ENCODE results near the gene CTTN. TPM values are rescaled to one million over a fixed set of nuclear protein-coding genes. Genes with fewer than 3 reads are reported as not detected.

CTTN gene
- total and polyA plus RNA-seq, 9 of the 15 experiments (the other 6 are each of a cell fraction or from before 2014, with no cell fraction given): 9.9 to 158 (median 99.7) TPM

DNA sequence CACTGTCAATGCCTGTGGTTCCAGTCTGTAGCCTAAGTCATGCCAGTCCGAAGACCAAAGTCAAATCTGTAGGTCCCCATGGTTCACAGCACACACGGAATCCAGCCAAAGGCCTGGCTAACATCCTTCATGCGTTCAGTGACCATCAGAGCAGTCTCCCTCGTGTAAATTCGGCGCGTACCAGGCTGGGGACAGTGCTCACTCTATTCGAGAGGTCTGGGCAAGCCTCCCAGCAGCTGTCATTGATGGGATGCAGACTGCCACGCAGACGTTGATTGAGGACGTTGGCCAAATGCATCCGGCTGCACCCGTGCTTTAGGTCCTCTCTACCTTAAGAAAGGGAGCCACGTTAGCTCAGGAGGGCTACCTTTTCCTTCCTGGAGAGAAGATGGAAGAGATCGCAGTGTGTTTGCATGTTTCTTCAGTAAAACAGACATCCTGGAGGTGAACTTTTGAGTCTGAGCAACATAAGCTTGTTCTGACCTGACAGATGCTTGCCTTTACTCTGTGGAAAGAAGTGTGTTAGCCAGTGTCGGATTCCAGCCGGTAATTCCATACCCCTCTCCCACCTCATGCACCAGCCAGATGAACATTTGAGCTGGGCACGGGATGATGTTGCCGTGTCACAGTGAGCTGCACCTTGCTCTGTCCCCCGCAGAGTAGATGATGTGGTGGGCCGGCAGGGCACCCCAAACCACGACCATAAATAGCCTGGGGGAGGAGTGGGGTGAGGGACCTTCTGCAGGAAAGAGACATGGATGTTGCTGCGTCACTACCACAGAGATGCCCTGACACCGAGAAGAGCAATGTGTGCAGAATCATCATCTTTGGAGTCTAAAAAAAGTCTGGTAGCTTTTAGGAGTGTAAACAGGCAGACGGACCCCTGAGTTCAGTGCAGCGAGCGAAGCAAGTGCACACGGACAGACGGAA, 12.2 kb downstream of the CTTN start:
- Histone ChIP-seq H3K9me1 (ENCODE audit: control insufficient read depth, insufficient read depth, low read length) (peaks cover 4% of the 10 kb centered on the region), H3K4me2 (ENCODE audit: insufficient read depth, low read length) (no peak overlapping the region), H3K27me3 (ENCODE audit: control insufficient read depth in 2 of 2, insufficient read depth in 2 of 2, low read length in 2 of 2) (no peaks in the 10 kb centered on the region), H3K36me3 (ENCODE audit: control insufficient read depth, insufficient read depth, low read length) (peaks cover 96% of the 10 kb centered on the region), H3K4me1 (replicated peaks in 1 of 2; ENCODE audit: control insufficient read depth in 2 of 2, insufficient read depth in 2 of 2, low read length in 2 of 2) (no peaks in the 10 kb centered on the region), H3K4me3 (no peak overlapping the region), H2AFZ (ENCODE audit: low read depth, low read length) (no peak overlapping the region), H4K20me1 (replicated peaks; ENCODE audit: control insufficient read depth, insufficient read depth, low read length) (no peaks in the 10 kb centered on the region), H3K9ac (ENCODE audit: insufficient read depth in 1 of 2, low read depth in 2 of 2, low read length in 2 of 2) (no peak overlapping the region), H3K79me2 (ENCODE audit: control insufficient read depth, insufficient read depth, low read length) (no peaks in the 10 kb centered on the region), H3K27ac (ENCODE audit: extremely low read depth, low read depth, low read length) (no peak overlapping the region), H3K9me3 (replicated peaks; ENCODE audit: control insufficient read depth, insufficient read depth, low read depth, low read length) (no peaks in the 10 kb centered on the region; the same call in 1 of the 2 replicates)
- BruUV-seq (replicated peaks): no TSS peak
- ATAC-seq: no peak
- in situ Hi-C loops (cut with MboI): no loop called here
- CTCF ChIA-PET (ENCODE audit: low intra/inter-chr PET ratio): interaction anchor here (0.7 kb wide), 1 partner anchor 34 kb away, joined by 3 read pairs; no protein-coding TSS in a partner anchor
- TF ChIP-seq ZNF224 (CRISPR knock-in tag; IDR thresholded peaks at IDR 0.05): no peak
- WGBS (ENCODE audit: insufficient coverage, low coverage, missing lambda C conversion rate): 94% methylated on average over 28 of the region's 29 CpGs
- intact Hi-C loops (cut with micrococcal nuclease): no loop called here
- DNase-seq (ENCODE audit: extremely low read depth in 1 of 4, low spot score in 3 of 4): no peak
- FAIRE-seq: no peak
- POLR2A ChIA-PET: interaction anchor here (1.0 to 3.8 kb wide), 4 partner anchors 9 to 15 kb away, joined by 3 to 17 read pairs (median 7); partner anchors contain the start of gene CTTN

DNA sequence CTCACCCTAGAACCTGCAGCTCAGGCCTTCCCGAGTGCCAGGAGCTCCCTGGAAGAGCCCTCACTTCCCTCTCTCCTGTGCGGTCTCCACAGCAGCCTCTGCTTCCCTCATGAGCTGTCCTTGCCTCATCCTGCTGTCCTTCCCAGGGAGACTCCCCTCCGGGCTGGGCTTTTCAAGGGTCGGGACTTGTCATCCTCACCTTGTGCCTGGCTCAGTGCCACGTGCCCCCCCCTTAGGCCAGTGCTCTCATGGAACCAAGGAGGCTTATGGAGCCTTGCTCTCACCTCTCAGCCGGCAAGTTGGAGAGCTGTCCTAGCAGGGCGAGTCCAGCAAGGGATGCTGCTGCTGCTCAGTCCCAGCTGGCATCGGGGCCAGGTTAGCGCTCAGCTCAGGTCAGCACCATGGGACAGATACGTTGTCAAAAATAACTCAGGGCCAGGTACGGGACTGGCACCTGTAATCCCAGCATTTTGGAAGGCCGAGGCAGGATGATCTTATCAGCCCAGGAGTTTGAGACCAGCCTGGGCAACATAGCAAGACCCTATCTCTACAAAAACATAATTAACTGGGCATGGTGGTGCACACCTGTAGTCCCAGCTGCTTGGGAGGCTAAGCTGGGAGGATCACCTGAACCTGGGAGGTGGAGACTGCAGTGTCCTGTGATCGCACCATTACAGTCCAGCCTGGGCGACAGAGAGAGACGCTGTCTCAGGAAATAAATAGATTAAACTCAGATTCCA, 13.6 kb downstream of the CTTN start:
- CTCF ChIA-PET (ENCODE audit: low intra/inter-chr PET ratio): no interaction called here
- TF ChIP-seq, protein P1, sequence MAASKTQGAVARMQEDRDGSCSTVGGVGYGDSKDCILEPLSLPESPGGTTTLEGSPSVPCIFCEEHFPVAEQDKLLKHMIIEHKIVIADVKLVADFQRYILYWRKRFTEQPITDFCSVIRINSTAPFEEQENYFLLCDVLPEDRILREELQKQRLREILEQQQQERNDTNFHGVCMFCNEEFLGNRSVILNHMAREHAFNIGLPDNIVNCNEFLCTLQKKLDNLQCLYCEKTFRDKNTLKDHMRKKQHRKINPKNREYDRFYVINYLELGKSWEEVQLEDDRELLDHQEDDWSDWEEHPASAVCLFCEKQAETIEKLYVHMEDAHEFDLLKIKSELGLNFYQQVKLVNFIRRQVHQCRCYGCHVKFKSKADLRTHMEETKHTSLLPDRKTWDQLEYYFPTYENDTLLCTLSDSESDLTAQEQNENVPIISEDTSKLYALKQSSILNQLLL (CRISPR knock-in tag; IDR thresholded peaks at IDR 0.05; ENCODE audit: borderline replicate concordance): no peak
- TF ChIP-seq ZFP36 (IDR thresholded peaks at IDR 0.05; ENCODE audit: low read depth, low read length, partially characterized antibody): no peak
- no peak for TF ChIP-seq ZNF76 (CRISPR knock-in tag; IDR thresholded peaks at IDR 0.05; ENCODE audit: borderline replicate concordance)
- TF ChIP-seq NFIC (IDR thresholded peaks at IDR 0.05): peak; percentile 53
- no peak for TF ChIP-seq ZNF57 (CRISPR knock-in tag; IDR thresholded peaks at IDR 0.05)
- 0 out of 2 replicates have a peak, but pooled peaks have one; percentile 39 for TF ChIP-seq POLR2A (conservative IDR thresholded peaks at IDR 0.05)
- TF ChIP-seq HIVEP1 (CRISPR knock-in tag; IDR thresholded peaks at IDR 0.05): no peak
- TF ChIP-seq ZZZ3 (IDR thresholded peaks at IDR 0.05): no peak
- no peak for TF ChIP-seq SREBF1 (IDR thresholded peaks at IDR 0.05; ENCODE audit: borderline replicate concordance, low read depth, low read length)
- TF ChIP-seq, protein P2, sequence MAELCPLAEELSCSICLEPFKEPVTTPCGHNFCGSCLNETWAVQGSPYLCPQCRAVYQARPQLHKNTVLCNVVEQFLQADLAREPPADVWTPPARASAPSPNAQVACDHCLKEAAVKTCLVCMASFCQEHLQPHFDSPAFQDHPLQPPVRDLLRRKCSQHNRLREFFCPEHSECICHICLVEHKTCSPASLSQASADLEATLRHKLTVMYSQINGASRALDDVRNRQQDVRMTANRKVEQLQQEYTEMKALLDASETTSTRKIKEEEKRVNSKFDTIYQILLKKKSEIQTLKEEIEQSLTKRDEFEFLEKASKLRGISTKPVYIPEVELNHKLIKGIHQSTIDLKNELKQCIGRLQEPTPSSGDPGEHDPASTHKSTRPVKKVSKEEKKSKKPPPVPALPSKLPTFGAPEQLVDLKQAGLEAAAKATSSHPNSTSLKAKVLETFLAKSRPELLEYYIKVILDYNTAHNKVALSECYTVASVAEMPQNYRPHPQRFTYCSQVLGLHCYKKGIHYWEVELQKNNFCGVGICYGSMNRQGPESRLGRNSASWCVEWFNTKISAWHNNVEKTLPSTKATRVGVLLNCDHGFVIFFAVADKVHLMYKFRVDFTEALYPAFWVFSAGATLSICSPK (IDR thresholded peaks at IDR 0.05; ENCODE audit: borderline replicate concordance): no peak

More for the DNA sequence above, 13.6 kb downstream of the CTTN start:
- H3K79me2 ChIP-seq (ENCODE audit: control insufficient read depth, insufficient read depth, low read length): no peaks in the 10 kb centered on the region
- ATAC-seq (no peak), DNase-seq (ENCODE audit: extremely low read depth in 1 of 4, low spot score in 3 of 4) (no peak), FAIRE-seq (no peak)
- no peak overlapping the region for H3K27ac ChIP-seq (ENCODE audit: extremely low read depth, low read depth, low read length)
- WGBS (ENCODE audit: insufficient coverage, low coverage, missing lambda C conversion rate): 98% methylated on average over 12 of the region's 15 CpGs
- no peaks in the 10 kb centered on the region for H4K20me1 ChIP-seq (replicated peaks; ENCODE audit: control insufficient read depth, insufficient read depth, low read length)
- H3K4me3 ChIP-seq: no peak overlapping the region
- no TSS peak for BruUV-seq (replicated peaks)
- no peak overlapping the region for H2AFZ ChIP-seq (ENCODE audit: low read depth, low read length)
- POLR2A ChIA-PET: no interaction called here
- no peak overlapping the region for H3K4me2 ChIP-seq (ENCODE audit: insufficient read depth, low read length)
- no peaks in the 10 kb centered on the region for H3K27me3 ChIP-seq (ENCODE audit: control insufficient read depth in 2 of 2, insufficient read depth in 2 of 2, low read length in 2 of 2)
- no peaks in the 10 kb centered on the region; the same call in 1 of the 2 replicates for H3K9me3 ChIP-seq (replicated peaks; ENCODE audit: control insufficient read depth, insufficient read depth, low read depth, low read length)
- intact Hi-C loops (cut with micrococcal nuclease): no loop called here
- H3K9ac ChIP-seq (ENCODE audit: insufficient read depth in 1 of 2, low read depth in 2 of 2, low read length in 2 of 2): no peak overlapping the region
- H3K36me3 ChIP-seq (ENCODE audit: control insufficient read depth, insufficient read depth, low read length): peaks cover 96% of the 10 kb centered on the region
- in situ Hi-C loops (cut with MboI): no loop called here
- H3K4me1 ChIP-seq (replicated peaks in 1 of 2; ENCODE audit: control insufficient read depth in 2 of 2, insufficient read depth in 2 of 2, low read length in 2 of 2): no peaks in the 10 kb centered on the region
- peaks cover 4% of the 10 kb centered on the region for H3K9me1 ChIP-seq (ENCODE audit: control insufficient read depth, insufficient read depth, low read length)

Measured in K562 (cell line).